AG09319 (cell line): ENCODE results near the gene COX7A2.

Experiments used
- DNase-seq: peaks from one replicate; pipeline ENCODE4 v3.0.0-alpha.2; 2010; ENCODE audit warnings: low read depth; ENCODE audit errors: extremely low read depth
- TF ChIP-seq, protein P1 (sequence below): IDR thresholded peaks from 2 replicates; pipeline ENCODE4 v1.5.1; 2011; ENCODE audit warnings: low read depth, mild to moderate bottlenecking, inconsistent platforms, low read length, moderate library complexity

The COX7A2 gene

DNA sequence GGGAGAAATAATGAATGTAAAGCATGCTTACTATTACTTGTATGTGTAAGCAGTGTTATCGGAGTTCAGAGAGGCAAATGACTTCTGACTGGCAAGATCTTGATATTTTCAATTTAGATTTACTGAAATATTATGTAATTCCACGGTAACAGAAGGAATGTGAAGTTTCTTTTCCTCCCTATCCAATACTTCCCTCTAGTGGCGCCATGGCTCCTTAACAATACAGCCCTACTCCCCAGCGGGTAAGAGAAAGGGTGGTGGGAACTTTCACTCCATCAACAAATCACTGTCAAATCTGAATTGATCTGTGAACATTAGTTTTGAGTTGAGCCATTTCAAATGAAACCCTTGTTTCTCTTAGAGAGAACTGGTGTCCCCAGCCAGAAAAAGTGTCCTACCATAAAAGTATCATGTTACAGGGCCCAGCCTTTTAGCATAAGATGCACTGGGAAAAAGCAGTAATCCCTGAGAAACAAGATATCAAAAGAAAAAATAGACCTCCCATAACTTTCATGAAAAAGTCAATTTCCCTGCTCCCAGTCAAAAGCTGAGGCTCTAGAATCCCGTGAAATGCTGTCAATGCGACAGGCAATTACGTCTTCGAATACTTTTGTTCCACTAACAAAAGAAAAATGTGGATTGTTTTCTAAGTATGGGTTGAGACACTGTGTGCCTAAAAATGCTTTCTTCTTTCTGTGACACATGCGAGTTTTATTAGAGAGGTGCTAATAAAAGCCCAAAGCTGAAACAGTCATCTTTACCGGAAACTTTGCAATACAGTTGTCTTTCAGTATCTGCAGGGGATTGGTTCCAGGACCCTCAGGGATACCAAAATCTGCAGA, 12.9 kb downstream of the COX7A2 start:
- no peak for DNase-seq
- TF ChIP-seq, protein P1, sequence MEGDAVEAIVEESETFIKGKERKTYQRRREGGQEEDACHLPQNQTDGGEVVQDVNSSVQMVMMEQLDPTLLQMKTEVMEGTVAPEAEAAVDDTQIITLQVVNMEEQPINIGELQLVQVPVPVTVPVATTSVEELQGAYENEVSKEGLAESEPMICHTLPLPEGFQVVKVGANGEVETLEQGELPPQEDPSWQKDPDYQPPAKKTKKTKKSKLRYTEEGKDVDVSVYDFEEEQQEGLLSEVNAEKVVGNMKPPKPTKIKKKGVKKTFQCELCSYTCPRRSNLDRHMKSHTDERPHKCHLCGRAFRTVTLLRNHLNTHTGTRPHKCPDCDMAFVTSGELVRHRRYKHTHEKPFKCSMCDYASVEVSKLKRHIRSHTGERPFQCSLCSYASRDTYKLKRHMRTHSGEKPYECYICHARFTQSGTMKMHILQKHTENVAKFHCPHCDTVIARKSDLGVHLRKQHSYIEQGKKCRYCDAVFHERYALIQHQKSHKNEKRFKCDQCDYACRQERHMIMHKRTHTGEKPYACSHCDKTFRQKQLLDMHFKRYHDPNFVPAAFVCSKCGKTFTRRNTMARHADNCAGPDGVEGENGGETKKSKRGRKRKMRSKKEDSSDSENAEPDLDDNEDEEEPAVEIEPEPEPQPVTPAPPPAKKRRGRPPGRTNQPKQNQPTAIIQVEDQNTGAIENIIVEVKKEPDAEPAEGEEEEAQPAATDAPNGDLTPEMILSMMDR, result peak; percentile 86

- TF ChIP-seq, protein P1, result no peak
- DNase-seq, result no peak
These were observed 19.2 kb downstream of the COX7A2 start for GRCh38 chr6:75224303-75224926.

DNA sequence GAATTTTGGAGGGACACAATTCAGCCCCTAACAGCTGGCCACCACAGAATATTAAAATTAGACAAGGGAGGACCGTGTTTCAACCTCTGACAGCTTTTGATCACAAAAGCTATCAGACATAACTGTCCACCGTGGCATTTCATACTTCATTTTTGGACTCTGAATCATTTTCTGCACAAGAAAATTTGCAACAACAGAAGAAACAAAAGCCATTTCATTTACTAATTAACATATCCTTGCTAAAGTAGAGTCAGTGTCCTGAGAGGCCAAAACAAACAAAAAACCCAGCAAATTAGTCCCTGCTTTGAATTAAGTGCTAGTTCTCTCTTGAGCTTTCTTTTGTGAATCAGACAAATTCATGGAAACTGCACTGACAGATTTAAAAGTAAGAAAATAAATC, 20.2 kb downstream of the COX7A2 start:
- TF ChIP-seq, protein P1, result no peak
- no peak for DNase-seq

GRCh38 chr6:75222261-75222660, 21.3 kb downstream of the COX7A2 start:
- TF ChIP-seq, protein P1, result no peak
- DNase-seq, result no peak

- DNase-seq, result no peak
- TF ChIP-seq, protein P1, result no peak
These were observed 22.5 kb downstream of the COX7A2 start for GRCh38 chr6:75221116-75221515.

- no peak for DNase-seq
- TF ChIP-seq, protein P1, result no peak
These were observed 23.2 kb downstream of the COX7A2 start for GRCh38 chr6:75220357-75220756.

DNA sequence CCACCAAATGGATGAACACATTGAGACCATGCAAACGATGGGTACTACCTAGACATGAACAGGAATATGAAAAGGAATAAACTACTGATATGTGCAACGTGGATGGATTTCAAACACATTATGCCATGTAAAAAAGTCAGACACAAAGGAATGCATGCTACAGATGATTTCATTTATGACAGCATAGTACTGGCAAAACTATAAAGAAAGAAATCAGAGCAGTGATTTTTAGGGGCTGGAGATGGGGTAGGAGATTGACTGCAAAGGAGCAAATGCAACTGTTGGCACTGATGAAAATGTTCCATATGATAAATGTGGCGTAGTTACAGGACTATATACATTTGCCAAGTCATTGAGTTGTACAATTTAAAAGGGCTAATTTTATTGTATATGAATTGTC, 24.3 kb downstream of the COX7A2 start:
- DNase-seq, result no peak
- TF ChIP-seq, protein P1, result no peak
